Right forelimb (tissue), 1 donor: ENCODE results near the gene PTX4.
"Not testable (repeated sequence)": the region's sequence is repeated elsewhere in the genome, so short reads cannot be mapped to it uniquely, and the experiment has no call there.

ENCODE experiments used
- DNase-seq: peaks from one replicate; pipeline ENCODE4 v3.0.0-alpha.2; 2018

PTX4 gene

DNA sequence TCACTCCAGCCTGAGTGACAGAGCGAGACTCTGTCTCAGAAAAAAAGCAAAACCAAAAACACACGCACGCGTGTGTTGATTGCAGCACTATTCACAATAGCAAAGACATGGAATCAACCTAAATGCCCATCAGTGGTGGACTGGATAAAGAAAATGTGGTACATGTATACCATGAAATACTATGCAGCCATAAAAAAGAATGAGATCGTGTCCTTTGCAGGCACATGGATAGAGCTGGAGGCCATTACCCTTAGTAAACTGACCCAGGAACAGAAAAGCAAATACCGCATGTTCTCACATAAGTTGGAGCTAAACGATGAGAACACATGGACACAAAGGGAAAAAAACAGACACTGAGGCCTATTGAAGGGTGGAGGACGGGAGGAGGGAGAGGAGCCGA lies 9.8 kb downstream of the PTX4 start:
- not testable (repeated sequence) for DNase-seq

DNA sequence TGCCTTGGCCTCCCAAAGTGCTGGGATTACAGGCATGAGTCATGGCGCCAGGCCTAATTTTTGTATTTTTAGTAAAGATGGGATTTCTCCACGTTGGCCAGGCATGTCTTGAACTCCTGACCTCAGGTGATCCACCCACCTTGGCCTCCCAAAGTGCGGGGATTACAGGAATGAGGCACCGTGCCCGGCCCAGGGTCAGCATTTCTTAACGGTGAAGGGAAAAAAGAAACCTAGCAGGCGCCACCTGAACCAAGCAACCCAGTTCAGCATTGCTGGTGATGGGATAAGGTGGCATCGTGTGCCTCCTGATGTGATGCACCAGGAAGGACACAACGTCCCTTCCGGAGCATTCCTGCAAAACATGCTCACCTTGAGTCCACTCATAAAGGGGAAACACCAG lies 11.7 kb downstream of the PTX4 start:
- no peak for DNase-seq

DNA sequence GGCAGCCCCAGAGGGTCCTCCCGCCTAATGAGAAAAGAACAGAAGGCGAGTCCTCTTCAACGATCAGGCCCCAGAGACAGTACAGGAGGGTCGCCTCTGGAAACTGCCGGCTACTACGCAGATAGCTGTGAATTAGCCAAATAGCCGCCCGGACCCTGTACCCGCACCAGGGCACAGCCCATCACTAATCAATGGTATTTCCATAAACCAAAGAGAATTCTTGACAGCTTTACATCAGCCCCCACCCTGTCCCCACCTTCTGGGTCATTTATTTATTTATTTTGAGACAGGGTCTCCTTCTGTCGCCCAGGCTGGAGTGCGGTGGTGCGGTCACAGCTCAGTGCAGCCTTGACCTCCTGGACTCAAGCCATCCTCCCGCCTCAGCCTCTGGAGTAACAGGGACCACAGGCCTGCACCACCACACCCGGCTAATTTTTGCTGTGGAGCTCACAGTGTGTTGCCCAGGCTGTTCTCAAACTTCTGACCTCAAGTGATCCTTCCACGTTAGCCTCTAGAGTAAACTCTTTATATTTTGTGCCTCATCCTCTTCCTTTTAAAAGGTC lies 13.1 kb downstream of the PTX4 start:
- DNase-seq = no peak

DNA sequence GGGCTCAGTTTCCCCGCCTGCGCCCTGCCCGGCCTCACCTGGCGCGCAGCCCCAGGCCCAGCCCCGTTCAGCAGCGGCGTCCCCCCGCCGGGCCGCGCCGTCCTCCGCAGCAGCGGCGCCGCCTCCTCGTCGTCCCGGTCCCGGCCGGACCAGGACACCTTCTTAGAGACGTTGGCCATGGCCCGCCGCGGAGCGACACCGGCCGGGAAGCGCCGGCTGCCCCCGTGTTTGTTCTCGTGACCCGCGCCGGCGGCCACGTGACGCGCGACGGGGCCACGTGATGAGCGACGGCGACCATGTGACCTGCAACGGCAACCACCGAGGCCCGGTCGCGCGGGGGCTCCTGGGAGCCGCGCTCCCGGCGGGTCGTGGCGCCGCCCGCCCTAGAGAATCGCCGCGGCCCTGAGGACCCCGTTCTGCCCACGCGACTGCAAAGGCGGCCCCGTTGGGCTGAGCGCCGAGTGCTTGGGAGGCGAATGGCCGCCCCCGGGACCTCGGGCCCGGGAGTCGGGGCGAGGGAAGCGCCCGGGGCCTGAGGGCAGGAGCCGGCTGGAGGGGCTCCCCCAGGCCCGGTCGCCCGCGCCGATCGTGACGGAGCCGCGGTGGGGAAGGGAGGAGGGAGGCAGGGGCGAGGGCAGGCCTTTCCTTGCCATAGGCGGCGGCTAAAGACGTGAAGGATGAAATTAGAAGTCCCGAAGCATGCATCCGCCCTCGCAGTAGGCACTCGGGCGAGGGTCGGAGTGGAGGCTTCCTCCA lies 13.8 kb downstream of the PTX4 start, which contains the start of gene CLCN7:
Gene CLCN7, minus strand, starts transcription at position 233 of the 756 bp plus-strand sequence. Its CDS starts 54 bp downstream, at position 179.
- DNase-seq = peak; percentile 92

DNA sequence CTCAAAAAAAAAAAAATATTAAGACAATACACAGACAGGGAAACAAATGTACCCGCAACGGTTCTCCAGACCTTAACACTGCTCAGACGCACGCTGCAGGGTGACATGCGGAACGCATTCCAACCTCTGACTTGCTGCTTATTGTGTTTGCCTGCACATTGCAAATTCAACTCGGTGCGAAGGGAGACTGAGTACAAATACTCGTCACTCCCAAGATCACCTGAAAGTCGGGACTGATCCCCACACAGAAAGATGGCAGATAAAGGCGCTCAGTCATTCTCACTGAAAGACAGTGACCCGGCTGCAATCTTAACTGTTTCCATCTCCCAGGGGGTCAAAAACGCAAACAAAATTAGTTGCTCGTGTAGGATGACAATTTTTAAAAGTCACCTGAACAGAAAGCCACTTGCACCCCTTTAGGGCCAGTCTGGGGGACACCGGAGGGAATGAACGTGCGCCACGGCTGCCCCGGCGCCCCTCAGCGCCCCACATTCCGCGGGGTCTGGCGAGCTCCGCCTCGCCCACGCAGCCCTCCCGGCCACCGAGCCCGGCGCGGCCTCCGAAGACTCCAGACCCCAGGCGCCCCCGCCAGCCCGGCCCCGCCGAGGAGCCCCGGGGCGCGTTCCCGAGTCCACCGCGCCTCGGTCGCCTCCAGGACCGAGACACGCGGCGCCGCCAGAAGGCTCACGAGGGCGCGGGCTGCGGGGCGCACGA lies 14.5 kb downstream of the PTX4 start:
- DNase-seq = no peak

DNA sequence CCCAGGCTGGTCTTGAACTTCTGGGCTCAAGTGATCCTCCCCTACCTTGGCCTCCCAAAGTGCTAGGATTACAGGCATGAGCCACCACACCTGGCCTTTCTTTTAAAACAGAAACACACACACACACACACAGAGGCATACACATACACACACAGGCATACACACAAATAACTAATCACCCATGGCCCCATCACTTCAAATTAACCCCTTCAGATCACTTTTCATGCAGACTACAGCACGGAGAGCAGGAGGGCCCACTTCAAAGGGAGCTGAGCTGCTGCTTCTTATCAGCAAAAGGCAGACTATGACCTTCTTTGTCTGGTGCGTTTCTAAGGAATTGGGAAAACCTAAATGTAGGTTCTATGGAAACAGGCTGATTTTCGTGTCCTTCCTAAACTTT lies 15.8 kb downstream of the PTX4 start:
- DNase-seq = no peak

DNA sequence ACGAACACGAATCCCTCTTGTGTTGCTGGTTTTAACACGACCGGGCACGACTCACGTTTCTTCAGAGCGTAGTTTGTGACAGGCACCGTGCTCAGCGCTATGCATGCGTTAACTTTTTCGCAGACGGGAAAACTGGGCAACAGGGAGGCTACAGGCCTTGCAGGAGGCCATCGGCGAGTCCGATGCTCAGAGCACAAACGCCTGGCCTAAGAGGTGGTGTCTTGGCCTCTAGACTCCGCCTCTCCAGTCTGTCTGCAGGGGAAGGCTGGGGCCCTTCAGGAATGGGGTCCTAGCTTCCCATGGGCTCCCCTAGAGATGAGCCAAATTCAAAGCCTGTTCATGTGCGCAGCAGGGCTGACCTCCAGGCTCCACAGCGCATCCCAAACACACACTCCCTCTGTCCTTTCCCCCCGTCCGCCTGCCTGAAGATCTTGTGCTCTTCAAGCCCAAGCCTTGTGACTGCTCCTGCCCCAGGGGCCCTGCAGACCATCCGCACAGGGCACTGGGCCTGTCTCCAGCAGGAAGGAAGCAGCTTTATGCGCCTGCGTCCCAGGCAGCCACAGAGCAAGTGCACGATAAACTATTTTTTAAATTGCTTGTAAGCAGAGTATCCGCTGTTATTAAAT lies 17.1 kb downstream of the PTX4 start:
- no peak for DNase-seq

DNA sequence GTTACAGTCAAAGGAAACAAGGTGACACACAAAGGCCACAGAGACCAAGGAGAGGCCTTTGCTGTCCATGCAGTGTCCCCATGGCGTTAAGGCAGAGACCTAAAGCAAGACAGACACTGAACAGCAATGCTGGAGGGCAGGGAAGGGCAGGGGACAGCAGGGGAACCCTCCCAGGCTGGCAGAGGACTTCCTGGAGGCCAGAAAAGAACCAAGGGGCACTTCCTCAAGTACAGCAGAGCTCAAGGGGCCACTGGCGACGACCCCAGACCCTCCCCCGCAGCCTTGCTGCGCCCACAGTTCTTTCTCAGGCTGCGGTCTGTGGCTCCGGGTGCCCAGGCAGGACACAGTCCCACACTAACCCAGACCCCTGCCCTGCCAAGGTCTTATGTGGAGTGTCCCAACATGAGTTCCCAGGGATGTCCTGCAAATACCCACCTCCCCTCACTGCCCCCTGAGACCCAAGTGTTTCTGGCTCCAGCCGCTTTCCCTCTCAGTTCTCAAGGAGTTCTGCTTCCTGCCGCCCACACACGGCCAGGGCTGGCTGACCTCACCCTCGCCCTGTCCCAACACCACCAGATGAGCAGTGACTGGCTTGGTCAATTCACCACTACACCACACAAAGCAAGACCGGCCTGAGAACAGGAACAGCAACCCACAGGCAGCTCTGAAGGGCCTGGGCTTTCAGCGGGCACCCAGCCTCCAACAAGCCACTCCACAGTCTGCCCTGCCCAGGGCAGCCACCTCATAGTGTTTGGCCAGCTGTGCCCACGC lies 18.1 kb downstream of the PTX4 start:
- DNase-seq = no peak

DNA sequence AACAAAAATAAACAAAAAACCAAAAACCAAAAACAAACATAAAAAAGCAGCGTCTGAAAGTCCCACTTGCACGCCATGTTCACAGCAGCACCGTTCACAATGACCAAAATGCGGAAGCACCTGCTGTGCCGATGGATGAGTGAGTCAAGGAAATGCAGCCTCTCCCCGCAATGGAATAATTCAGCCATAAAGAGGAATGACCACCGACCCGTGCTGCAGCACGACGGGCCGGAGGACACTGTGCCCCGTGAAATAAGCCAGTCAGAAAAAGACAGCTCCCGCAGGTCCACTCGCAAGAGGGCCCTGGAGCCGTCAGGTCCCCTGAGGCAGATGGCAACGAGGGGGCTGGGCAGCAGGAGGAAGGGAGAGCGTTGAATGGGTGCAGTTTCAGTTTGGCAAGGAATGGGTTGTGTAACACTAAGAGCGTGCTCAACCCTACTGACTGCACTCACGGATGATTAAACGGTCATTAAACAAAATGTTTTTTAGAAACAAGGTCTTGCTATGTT lies 19.0 kb downstream of the PTX4 start:
- no peak for DNase-seq

DNA sequence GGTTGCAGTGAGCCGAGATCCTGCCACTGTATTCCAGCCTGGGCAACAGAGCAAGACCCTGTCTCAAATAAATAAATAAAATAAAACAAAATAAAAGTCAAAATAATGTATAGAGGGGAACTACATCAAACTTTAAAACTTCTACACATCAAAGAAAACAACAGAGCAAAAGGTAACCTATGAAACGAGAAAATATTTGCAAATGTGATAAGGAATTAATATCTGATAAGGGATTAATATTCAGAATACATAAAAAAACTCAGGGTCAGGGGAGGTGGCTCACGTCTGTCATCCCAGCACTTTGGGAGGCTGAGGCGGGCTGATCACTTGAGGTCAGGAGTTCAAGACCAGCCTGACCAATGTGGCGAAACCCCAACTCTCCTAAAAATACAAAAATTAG lies 19.6 kb downstream of the PTX4 start:
- not testable (repeated sequence) for DNase-seq

DNA sequence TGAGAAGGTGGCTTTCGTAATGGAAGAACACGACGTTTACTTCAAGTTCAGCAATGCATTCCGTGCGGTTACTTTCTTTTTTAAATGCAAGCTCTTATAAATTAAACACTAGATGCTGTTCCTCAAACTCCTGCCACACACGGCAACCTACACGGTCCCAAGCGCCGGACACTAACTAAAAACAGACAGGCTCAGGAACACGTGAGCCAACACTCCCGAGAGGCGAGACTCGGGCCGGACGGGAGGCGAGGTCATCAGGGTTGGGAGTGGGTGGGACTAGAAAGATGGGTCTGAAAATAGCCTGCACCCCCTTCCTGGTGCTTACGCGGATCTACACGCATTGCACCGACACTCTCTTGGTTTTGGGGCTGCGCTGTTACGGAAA lies 20.3 kb downstream of the PTX4 start:
- DNase-seq = no peak

DNA sequence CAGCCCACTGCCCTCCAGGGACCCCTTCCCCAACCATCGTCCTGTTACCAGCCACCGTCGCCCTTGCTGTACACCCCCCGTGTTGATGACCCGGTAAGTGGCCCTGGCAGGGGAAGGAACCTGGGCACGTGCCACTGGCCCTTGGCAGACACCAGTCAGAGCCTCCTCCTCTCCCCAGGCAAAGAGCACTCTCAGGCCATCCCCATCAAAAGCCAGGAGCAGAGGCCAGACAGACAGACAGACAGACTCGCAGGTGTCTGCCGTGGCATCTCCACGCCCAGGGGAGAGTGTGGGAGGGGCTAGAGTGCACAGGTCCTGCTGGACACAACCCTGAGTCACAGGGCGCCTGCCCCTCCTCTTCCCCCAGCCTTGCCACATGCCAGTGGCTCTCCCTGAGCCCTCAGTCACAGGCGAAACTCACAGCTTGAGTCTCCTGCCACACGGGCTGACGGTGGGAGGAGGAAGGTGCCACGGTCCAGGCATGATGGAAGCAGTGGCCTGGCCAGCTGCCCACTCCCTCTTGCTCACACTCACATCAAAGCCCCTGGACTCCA lies 21.7 kb downstream of the PTX4 start:
- DNase-seq = no peak

DNA sequence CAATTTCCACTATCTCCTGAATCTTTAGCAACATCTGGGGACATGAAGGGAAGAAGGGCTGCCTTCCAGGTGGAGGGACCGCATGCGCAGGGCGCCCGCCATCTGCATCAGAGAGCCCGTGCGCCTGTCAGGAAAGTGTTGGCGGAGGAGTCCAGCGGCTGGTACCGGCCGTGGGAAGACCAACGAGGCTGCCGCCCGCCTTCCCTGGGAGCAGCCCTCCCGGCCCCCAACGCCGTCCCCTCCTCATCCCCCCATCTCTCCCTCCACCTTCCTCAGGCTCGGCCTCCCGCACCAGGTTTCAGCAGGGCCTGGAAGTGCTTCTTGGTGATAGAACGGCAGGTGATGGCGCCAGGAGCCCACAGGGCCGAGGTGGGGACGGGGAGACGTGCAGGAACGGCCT lies 22.7 kb downstream of the PTX4 start:
- DNase-seq = no peak

DNA sequence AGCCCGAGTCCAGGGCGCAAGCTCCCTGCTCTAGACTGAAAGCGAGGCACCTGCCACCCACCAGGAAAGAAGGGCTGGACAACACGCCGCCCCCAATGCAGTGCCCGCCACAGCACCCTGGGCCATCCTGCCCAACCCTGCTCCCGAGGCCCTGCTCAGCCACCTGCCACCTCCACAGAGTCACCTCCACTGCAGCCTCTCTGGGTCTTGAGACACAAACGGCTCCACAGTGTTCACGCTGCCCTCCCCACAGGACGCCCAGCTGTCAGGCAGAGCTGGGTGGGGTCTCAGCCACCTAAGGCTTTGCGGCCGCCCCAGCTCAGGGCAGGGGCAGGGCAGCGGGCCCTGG lies 23.2 kb downstream of the PTX4 start:
- no peak for DNase-seq

DNA sequence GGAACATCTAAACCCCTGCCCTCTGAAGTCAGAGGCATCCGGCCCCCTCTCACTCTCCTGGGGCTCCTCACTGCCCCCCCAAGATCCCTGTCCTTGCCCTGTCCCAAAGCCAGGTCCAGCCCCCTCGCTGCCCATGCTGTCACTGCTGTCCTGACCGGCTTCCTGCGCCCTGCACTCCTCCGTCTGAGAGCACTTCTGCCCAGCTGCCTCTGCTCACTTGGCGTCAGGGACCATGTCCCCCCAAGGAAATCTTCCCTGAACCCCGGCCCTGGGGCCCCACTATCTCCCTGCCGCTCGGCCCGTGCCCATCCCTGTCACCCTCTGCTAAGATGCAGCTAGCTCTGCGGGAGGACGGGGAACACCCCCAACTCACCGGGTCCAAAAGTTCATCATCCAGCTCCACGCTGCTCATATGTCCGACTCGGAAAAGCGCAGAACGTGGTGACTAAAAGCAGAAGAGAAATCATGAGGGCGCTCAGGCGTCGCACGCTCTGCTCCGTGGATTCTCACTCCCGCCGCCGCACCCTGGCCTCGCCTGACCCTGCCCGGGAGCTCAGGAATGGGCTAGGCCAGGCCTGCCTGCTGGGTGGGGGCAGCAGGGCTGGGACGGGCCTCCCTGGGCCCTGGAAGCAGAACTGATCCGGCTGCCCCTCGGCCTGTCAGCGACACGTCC lies 23.7 kb downstream of the PTX4 start:
- no peak for DNase-seq

DNA sequence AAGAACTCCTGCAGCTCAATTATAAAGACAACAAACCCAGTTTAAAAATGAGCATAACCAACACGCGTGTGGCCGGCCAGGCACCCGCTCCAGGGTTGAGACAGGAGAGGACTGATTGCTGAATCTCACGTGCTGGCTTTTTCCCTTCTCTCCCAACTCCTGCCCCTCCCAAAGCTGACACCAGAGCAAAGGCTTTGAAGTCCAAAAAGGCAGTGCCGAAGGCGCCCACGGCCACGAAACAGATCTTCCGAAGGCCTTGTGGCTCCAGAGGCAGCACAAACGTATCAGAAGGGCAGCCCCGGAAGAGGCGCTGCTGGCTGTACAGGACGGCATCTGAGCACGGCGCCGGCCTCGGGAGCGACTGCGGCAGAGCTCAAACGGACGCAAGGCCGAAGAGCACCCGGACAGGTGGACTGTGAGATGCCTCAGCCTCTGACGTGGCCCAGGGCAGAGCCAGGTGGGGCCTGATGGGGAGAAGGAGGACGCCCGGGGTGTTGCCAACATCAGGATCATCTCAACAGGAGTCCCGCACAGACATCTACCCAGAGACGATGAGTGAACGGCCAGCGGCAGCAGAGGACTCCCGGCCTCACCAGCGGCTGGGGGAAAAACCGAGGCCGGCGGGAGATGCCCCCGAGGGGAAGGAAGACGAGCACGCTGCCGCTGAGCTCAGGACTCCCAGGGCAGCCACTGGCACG lies 24.4 kb downstream of the PTX4 start:
- DNase-seq = no peak

DNA sequence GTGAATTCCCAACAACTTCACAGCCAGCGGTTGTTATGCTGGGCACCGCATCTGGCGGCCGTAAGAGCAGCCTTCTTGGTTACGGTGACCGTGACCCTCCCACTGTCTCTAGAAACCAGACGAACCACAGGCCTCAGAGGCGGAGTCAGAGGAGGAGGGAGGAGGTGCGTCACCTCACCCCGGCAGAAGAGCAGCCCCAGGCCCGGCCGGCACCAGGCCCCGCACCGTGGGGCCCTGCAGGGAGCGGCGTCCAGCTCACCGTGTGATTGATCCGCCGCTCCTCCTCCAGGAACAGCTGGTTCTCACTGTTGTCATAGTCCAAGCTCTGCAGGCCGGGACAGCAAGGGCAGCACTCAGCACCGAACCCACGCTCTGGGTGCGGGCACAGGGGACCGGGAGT lies 27.6 kb downstream of the PTX4 start:
- DNase-seq = no peak

DNA sequence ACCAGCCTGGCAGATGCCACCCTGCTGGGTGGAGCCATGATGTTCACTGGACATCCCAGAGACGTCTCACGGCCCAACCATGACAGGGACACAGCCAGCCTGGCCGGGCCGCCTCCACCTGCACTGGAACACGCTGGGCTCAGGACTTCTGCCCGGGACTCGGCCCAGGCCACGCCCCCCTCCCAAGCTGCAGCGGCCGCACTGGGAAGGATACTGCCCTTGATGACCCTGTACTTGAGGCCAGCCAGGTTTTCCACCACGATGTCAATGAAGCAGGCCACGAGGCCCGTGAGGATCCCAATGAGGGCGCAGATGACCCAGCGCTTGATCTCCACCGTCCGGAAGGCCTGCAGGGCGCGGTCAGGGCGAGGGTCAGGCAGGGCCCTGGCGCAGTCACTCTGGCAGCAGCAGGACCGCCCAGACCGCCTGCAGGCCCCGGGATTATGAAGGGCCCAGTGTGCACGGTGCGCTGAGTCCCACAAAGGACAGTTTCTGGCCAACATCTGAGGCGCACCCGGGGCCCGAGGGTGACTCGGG lies 28.1 kb downstream of the PTX4 start:
- DNase-seq = no peak

DNA sequence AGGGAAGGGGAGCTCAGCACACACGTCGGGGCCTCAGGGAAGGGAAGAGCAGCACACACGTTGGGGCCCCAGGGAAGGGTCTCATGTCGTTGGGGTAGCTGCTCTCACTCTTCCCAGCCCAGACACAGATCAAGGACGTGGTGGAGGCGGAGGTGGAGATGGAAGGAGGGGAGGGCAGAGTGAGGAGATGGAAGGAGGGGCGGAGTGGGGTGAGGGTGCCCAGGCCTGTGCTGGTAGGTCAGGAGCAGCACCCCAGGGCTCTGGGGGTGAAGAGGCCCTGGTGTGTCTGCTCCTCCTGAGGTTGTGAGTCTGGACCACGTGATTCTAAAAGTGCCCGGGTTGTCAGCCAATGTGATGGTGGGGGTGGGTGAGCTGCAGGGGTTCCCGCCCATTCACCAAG lies 28.8 kb downstream of the PTX4 start:
- DNase-seq = no peak

DNA sequence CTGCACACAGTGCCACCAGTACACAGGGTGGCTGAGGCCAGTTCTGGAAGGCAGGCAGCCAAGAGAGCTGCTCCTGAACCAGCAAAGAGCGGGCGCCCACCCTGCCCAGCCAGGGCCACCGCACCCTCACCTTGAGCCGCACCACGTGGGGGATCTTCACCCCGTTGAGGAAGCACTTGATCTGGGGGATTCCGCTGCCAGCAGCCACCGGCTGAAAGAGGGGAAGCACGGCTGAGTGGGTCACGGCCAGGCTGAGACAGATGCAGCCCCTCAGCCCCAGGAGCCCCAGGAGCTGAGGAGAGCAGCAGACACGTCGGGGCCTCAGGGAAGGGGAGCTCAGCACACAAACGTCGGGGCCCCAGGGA lies 29.8 kb downstream of the PTX4 start:
- no peak for DNase-seq

DNA sequence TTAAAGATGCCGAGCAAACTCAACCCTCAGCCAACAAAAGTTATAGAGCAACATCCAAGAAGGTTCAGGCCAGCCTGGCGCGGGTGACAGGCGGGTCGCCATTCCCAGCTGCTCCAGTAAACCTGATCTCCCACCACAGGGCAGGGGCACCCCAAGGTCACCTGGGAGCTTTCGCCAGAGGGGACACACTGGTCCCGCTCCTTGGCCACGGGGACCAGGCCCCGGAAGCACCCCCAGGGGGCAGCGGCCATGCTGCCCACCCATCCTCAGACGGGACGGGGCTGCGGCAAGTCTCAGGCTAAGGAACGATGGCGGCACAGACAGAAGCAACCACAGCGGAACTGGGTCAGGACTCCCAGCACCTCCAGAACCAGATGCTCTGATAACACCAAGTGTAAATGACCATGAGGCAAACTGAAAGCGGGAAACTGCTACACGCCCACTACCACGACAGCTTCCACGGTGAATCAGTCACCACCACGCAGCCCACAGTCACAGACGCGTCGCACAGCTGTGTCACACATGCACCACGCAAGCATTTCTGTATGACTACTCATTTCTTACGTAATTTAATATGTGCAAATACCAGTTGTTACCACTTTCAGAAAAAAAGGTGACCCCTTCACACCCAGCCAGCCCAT lies 30.3 kb downstream of the PTX4 start:
- no peak for DNase-seq
